Stimulated activated CD4-positive, alpha-beta T cell treated with anti-CD3 and anti-CD28 coated beads, Interleukin-4, amount 100 ng/mL, for 4 hours (primary cell): Measurements from ENCODE around the gene PAN3.

Experiments
- DNase-seq, 2 experiments: peaks; one replicate each; pipeline ENCODE4 v3.0.0-alpha.2; 2020

Gene PAN3

DNA sequence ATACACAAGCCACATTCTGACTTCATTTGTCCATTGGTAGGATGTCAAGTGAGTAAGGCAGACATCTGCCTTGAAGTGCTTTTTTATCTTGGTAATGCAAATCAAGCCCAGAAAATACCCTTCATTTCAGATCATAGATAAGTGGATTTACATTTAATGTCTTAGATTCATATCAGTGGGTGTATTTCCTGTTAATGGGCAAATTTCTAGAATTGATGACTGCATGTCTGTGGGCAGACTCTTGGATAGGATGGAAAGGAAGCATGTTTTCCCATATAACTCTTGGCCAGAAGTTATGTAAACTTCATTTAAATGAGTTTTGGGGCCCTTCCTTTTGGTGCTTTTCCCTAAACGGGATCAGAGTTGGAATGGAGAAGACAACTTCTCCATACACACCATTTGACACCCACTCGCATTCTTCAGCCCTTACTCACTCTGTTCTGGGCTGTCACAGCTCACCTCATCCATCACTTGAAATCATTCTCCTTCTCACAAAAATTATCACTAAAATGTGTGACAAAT is 202.0 kb downstream of the PAN3 start:
- no peak for DNase-seq

DNA sequence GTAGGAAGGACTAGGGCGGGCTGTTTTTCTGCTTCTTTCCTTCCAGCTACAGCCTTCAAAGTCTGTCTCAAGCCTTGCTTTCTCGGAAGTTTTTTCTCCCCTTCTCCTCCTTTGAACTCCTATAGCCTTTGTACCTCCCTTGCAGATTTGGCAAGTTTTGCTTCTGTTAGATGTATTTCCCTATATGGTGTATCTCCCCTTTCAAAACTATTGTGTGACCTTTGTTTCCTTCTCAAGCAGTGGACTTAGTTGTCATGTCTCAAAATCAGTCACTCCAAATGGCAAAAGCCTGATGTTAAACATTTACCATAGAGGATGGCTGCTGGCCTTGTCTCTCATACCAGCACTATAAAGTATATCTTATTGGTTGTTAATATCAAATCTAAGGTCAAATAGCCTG is 203.9 kb downstream of the PAN3 start:
- DNase-seq = no peak

DNA sequence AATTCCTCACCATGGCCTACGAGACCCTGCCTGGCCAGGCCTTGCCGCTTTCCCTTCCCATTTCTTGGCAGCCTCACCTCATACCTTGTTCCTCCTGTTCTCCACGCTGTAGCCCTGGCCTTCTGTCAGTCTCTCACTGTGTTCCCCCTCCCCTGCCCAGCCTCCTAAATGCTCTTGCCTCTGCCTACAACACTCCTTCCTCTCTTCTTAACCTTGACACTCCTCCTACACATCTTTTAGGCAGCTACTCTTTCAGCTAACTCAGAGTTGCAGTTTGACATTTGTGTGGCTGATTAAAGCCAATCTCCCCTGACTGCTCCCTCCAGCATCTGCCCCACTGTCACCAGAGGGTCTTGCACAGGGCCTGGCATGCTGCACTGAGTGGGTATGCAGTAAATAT is 205.8 kb downstream of the PAN3 start:
- no peak for DNase-seq
